ENCODE measurements around the gene ZBTB1.
"Not testable (repeated sequence)": the region's sequence is repeated elsewhere in the genome, so short reads cannot be mapped to it uniquely, and the experiment has no call there.

The ZBTB1 gene

GRCh38 chr14:64496764-64497163 is 7.8 kb upstream of the ZBTB1 start:
- DNase-seq (ENCODE audit: low read depth, low spot score): no peak

DNA sequence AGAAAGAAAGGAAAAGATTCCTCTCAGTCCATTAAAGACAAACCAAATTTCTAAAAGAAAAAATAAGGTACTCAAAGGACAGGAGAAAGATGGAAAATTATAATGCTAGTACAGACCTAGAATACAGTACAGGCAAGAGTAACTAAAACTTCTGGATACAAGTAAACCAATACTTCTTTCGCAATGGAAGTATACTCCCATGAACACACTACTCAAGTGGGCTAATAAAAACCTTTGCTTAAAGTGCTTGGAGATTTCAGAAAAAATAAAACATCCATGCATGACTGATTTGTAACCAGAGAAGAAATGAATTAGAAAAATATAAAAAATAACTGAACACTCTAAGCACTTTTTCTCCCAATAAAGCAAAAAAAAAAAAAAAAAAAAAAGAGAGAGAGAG is 4.5 kb upstream of the ZBTB1 start:
- DNase-seq (ENCODE audit: low read depth, low spot score): no peak

DNA sequence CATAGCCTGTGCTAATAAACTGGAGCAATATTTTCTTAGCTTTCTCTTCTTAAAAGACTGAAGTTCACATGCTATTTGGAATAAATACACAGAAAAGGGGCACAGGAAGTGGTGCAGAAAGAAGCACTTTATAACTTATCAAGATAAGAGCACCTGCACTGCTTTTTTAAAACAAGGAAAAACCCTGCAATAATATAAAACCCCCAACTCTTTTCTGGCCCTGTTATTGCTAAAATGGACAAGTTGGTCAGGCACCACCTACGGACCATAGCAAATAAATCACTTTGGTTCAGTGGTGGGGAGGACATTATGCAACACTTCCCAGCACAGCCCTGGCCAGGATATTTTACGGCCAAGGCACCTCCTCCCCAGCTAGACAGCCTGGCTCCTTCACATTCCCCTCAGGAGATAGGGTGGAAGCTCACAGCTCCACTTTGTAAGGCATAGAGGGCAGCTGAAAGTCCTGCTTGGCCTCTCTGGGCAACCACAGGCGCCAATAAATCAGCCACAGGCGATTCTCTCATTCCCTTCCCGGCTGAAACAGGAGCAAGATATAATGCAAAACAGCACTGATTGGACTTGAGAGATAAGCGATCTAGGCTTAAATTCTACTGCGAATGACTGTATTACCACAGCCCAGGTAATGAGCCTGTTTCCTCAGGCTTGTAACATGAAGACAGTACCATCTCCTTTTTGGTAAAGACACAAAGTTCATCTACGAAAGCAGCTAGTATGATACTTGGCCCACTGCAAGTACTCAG is 3.0 kb upstream of the ZBTB1 start:
- DNase-seq (ENCODE audit: low read depth, low spot score): no peak

- no peak for DNase-seq (ENCODE audit: low read depth, low spot score)
These were observed 2.1 kb upstream of the ZBTB1 start for GRCh38 chr14:64502456-64502855.

DNA sequence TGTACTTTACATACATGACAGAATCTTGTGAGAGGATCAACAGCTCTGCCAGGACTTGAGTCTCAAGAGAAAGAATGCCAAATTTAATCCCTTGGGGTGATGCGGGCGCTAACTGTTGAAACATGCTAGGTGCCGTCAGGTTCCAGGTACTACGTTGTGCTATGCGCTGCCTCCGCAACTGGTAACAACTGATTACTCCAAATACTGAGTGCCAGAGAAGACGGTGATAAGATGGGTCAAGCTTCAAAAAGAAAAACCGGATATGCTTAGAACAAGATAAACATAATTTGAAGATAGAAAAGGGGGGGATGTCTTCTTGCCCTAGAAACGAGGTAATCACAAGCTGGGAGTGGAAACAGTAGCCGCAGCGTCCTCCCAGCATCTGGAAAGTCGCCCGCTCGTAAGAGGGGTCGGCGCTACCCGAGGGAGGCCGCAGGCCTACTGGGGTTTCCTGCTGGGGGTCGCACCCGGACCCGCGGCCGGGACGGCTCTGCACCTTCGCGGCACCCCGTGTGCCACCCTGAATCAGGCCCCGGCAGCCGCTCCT is 1.6 kb upstream of the ZBTB1 start:
- DNase-seq (ENCODE audit: low read depth, low spot score): no peak

GRCh38 chr14:64503434-64504309 is 898 bp upstream of the ZBTB1 start, which contains the start of gene ZBTB25:
Gene ZBTB25, minus strand, starts transcription at chr14:64503838. Its CDS starts 13,305 bp downstream, at chr14:64490533.
- DNase-seq (ENCODE audit: low read depth, low spot score): peak; percentile 77

GRCh38 chr14:64504897-64505794 is 576 bp downstream of the ZBTB1 start:
- DNase-seq (ENCODE audit: low read depth, low spot score): peak; percentile 53

GRCh38 chr14:64506721-64507120 is 2.2 kb downstream of the ZBTB1 start:
- DNase-seq (ENCODE audit: low read depth, low spot score): no peak

- DNase-seq (ENCODE audit: low read depth, low spot score): no peak
These were observed 3.0 kb downstream of the ZBTB1 start for GRCh38 chr14:64507376-64508156.

- DNase-seq (ENCODE audit: low read depth, low spot score): no peak
These were observed 3.7 kb downstream of the ZBTB1 start for GRCh38 chr14:64508215-64508776.

- DNase-seq (ENCODE audit: low read depth, low spot score): no peak
These were observed 4.5 kb downstream of the ZBTB1 start for GRCh38 chr14:64509036-64509435.

- no peak for DNase-seq (ENCODE audit: low read depth, low spot score)
These were observed 6.5 kb downstream of the ZBTB1 start for GRCh38 chr14:64510825-64511671.

GRCh38 chr14:64513271-64513670 is 8.7 kb downstream of the ZBTB1 start:
- no peak for DNase-seq (ENCODE audit: low read depth, low spot score)

DNA sequence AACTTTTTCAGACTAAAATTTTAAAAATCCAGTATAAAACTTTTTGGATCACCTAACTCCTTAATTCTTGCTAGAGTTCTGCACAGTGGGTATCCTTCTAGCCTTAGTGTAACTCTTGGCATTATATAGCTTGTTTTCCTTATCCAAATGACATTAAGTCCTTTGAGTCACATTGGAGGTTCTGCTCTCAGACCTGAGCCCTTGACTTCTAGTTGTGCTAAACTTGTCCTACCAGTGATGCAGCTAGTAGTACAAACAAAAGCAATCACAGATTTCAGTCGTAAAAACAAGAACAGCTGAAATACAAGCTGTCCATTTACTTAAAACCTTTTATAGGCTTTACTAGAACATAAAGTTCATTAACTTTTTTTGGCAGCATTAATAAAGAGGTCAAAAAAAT is 10.5 kb downstream of the ZBTB1 start:
- DNase-seq (ENCODE audit: low read depth, low spot score): no peak

DNA sequence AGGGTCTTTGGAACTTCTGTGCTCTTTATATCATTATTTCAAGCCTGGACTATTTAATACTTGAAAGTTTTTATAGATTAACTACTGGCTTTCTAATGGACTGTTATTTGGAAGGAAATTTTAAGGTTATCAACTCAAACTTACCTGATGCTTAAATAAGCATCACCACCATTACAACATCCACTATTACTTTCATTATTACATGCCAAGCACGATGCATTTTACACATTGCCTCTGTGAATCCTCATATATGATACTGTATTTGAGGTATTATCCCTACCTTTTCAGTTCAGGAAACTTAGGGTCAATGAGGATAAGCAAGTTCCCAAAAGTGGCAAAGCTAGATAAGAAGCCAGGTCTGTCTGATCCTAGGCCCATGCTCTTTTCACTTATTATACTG is 12.4 kb downstream of the ZBTB1 start:
- no peak for DNase-seq (ENCODE audit: low read depth, low spot score)

DNA sequence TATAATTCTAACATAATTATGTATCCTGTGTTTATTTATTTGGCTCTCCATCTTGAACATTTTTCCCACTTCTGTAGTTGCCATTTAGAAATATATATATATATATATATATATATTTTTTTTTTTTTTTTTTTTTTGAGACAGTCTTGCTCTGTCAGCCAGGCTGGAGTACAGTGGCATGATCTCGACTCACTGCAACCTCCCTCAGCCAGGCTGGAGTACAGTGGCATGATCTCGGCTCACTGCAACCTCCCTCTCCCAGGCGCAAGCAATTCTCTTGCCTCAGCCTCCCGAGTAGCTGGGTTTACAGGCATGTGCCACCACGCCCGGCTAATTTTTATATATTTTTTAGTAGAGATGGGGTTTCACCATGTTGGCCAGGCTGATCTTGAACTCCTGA is 13.1 kb downstream of the ZBTB1 start:
- DNase-seq (ENCODE audit: low read depth, low spot score): not testable (repeated sequence)

DNA sequence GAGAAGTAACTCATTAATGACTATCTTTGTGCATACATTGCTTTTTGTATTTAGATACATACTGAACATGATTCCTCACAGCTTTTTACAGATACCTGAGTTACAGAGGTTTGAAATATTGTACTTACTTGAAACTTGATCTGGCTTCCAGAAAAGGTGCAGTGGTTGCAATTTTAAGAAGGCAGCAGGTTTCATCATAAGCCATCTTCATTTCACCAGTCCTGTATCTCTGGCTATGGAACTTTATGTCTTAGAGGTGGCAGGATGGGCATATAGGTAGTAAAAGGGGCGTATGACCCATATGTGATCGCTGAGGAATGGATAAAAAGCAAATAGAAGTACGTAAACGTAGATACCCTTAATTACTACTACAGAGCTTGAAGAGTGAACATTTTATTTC is 13.7 kb downstream of the ZBTB1 start:
- DNase-seq (ENCODE audit: low read depth, low spot score): no peak

DNA sequence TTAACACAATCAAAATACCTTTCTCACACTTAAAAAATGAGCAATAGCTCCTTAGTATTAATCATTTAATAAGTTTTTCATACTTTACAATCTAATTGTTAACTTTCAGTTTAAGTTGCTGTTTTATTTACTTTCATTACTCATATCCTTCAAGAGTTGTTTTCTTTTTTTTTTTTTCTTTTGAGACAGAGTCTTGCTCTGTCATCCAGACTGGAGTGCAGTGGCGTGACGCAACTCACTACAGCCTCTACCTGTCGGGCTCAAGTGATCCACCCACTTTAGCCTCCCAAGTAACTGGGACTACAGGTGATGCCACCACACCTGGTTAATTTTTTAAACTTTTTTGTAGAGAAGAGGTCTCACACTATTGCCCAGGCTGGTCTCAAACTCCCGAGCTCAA is 16.1 kb downstream of the ZBTB1 start:
- no peak for DNase-seq (ENCODE audit: low read depth, low spot score)

DNA sequence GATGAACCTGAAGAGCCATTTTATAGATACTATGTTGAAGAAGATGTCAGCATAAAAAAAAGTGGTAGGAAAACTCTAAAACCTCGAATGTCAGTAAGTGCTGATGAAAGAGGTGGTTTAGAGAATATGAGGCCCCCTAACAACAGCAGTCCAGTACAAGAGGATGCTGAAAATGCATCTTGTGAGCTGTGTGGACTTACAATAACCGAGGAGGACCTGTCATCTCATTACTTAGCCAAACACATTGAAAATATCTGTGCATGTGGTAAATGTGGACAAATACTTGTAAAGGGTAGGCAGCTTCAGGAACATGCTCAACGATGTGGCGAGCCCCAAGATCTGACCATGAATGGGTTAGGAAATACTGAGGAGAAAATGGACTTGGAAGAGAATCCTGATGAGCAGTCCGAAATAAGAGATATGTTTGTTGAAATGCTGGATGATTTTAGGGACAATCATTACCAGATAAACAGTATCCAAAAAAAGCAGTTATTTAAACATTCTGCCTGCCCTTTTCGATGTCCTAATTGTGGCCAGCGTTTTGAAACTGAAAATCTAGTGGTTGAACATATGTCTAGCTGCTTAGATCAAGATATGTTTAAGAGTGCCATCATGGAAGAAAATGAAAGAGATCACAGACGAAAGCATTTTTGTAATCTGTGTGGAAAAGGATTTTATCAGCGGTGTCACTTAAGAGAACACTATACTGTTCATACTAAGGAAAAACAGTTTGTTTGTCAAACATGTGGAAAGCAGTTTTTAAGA is 18.2 kb downstream of the ZBTB1 start:
- no peak for DNase-seq (ENCODE audit: low read depth, low spot score)
